NCI-H1694 treated with DMSO at 0.1 percent for 48 hours (cell line): ENCODE results near the gene MYRIP.
"Not testable (repeated sequence)": the region's sequence is repeated elsewhere in the genome, so short reads cannot be mapped to it uniquely, and the experiment has no call there.

Experiments
- DNase-seq: peaks from one replicate; lab custom pipeline; 2025; lab: John Stamatoyannopoulos, UW

Gene MYRIP

DNA sequence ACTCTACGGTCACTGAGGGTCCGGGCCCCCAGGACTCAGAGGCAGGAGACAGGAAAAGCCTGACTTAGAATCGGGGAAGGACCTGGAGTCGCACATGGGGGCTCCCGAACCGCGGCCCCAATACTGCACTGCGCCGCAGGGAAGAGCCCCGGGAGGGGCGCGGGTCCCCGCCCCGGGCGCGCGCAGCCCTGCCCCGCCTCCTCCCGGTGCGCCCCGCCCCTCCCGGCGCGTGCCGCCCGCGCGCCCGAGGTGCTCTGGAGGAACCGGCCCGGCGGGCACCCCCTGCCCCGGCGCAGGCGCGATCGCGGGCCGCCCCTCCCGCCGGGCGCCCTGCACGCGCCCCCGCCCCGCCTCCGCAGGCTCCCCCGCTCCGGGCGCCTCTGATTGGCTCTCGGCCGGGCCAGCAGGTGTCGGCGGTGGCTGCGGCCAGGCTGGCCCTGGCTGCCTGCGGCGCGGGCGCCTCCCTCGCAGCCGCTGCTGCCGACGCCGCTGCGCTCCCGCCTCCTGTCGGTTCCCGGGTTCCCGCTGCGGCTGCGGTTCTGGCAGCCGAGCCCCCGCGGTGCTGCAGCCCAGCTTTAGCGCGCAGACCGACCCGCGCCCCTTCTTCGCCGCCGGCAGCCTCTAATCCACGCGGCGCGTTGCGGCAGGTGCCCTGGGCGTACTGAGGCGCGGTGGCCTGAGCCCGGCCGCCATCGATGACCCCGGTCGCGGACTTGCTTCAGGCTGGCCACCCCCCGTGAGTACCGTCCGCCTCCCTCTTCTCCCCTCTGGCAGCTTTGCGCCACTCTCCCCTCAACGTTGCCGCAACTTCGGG is at the start of gene MYRIP:
TSS of gene MYRIP (plus strand) at position 429 of the 814 bp plus-strand sequence. CDS start 91,208 bp downstream, outside the sequence.
- DNase-seq, result no peak

DNA sequence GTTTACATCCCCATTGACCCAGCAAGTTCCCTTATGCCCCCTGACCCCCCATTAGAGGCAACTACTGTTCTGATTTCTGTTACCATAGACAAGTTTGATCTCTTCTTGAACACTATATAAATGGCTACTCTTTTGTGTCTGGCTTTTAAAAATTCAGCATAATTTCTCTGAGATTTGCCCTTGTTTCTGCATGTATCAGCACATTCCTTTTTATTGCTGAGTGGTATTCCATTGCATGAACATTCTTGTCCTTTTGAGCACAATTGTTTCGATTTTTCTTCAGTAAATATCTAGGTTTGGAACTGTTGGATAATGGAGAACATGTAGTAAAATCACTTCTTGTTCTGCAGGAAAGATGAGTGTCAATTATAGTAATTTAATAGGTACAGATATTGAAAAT is 49.1 kb upstream of the MYRIP start:
- DNase-seq, result no peak

DNA sequence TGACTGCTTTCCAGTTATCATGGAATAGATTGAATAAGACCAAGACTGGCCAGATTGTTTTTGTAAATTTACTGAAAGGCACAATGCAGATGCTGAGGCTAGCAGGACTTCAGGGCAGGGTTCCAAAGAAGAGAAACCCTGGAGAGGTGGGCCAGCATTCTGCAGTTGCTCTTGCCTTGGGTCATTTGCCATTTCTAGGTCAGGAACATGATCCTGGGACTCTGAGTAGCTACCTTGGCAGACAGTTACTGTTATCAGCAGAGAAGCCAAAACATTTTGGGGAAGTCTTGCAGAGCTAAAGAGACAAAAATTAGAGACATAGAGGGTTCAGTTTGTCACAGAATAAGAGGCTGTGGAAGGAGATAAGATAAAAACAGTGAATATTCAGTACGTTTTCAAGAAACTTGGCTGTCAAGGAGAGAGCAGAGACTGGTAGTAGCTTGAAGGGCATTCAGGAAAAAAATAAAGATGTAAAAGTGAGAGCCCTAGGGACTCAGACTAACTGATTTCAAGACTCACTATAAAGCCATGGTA is 46.8 kb upstream of the MYRIP start:
- no peak for DNase-seq

DNA sequence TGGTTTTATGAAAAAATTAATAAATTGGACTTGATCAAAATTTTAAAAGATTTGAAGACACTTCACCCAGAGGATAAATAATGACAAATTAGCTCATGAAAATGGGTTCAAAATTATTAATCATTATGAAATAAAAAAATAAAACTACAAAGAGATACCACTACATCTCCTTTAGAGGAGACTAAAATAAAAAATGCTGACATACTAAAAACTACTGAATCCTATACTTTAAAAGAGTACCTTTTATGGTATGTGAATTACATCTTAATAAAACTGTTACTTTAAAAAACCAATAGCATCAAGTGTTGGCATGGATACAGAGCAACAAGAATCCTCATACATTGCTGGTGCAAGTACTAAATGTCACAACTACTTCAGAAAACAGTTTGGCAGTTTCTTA is 46.0 kb upstream of the MYRIP start:
- DNase-seq, result no peak

DNA sequence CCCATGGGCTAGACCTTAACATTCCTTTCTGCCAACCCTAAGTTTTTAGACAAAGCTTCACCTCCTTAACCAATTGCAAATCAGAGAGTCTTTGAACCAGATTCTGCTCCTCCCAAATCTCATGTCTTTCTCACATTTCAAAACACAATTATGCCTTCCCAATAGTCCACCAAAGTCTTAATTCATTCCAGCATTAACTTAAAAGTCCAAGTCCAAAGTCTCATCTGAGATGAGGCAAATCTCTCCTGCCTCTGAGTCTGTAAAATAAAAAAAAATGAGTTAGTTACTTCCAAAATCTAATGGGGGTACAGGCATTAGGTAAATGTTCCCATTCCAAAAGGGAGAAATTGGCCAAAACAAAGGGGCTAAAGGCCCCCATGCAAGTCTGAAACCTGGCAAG is 43.8 kb upstream of the MYRIP start:
- no peak for DNase-seq

DNA sequence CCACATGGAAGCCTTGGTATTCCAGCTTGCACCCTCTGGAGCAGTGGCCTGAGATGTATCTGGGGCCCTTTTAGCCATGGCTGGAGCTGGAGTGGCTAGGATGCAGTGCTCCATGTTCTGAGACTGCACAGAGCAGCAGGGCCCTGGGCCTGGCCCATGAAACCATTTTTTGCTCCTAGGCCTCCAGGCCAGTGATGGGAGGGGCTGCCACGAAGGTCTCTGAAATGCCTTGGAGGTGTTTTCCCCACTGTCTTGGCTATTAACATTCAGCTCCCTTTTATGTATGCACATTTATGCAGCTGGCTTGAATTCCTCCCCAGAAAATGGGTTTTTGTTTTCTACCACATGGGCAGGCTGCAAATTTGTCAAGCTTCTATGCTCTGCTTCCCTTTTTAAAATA is 43.0 kb upstream of the MYRIP start:
- no peak for DNase-seq

DNA sequence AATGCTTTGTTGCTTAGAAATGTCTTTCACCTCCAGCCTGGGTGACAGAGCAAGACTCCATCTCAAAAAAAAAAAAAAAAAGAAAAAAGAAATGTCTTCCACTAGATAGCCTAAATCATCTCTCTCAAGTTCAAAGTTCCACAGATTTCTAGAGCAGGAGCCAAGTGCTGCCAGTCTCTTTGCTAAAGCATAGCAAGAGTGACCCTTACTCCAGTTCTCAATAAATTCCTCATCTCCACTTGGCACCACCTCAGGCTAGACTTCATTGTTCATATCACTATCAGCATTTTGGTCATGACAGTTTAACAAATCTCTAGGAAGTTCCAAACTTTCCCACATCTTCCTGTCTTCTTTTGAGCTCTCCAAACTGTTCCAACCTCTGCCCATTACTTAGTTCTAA is 42.5 kb upstream of the MYRIP start:
- not testable (repeated sequence) for DNase-seq

DNA sequence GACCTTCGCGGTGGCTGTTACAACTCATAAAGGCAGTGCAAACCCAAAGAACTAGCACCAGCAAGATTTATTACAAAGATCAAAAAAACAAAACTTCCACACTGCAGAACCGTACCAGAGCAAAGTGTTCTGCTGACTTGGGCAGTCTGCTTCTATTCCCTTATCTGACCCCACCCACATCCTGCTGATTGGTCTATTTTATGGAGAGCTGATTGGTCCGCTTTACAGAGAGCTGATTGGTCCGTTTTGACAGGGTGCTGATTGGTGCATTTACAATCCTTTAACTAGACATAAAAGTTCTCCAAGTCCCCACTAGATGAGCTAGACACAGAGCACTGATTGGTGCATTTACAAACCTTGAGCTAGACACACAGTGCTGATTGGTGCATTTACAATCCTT is 31.2 kb upstream of the MYRIP start:
- not testable (repeated sequence) for DNase-seq

DNA sequence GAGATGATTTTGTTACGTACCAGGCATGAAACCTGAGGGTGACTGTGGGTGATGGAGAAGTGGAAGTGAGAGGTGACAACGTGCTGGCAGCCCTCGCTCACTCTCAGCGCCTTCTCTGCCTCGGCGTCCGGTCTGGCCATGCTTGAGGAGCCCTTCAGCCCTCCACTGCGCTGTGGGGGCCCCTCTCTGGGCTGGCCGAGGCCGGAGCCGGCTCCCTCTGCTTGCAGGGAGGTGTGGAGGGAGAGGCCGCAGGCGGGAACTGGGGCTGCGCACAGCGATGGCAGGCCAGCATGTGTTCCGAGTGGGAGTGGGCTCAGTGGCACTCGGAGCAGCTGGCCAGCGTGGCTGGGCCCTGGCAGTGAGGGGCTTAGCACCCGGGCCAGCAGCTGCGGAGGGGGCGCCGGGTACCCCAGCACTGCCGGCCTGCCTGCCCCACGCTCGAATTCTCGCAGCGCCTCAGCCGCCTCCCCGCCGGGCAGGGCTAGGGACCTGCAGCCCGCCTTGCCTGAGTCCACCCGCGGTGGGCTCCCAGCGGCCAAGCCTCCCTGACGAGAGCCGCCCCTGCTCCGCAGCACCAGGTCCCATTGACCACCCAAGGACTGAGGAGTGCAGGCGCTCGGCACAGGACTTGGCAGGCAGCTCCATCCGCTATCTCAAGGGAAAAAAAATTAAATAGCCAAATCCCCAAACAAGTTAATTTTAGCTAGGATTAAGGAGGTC is 29.7 kb upstream of the MYRIP start:
- no peak for DNase-seq

DNA sequence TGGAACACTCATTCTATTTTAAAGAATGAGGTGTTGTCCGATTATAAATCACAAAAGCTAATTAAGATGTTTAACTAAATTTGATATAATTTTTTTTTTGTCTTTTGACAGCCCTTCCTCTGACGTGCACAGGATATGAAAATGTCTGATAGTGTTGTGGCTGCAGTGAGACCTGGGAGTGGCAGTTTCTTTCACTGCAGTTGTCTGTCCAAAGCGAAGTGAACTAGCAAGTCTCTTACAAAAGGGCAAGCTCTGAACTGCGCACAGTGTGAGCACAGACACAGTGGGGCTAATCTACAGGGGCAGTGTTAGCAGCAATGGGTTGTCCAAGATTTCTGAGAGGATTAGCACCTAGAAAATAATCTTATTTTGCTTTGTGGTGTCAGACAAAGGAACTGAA is 29.1 kb upstream of the MYRIP start:
- no peak for DNase-seq

DNA sequence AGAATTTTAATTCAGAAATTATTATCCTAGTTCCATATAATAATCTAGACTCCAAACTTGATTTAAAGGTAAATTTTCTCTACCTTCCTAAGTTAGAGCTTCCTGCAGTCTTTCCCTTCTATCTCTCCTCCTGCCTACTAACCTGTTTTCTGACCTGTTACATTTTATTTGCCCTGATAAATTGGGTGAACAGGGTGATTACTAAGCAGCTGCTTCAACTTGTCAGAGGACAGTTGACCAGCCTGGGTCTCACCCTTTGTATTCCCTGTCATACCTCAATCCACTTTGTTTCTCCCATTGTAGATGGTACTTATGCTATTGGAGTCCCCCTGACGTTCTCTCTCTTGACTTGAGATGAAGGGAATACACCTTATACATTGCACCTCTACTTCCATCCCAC is 28.4 kb upstream of the MYRIP start:
- no peak for DNase-seq

DNA sequence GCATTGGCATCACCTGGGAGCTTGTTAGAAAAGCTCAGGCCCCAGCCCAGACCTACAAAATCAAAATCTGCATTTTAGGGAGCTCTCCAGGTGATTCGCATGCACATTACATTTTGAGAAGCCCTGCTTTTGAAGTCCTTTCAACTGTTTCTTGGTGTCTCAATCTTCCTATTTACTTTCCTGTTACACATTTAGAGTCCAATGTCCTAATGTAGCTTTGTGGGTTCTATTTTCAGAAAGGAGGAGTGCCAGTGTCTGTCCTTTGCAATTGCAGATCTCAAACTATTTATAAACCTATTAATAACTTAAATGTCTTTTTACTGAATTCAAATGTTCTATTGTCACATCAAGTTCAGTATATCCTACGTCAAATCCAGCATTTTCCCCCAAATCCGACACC is 27.8 kb upstream of the MYRIP start:
- no peak for DNase-seq

DNA sequence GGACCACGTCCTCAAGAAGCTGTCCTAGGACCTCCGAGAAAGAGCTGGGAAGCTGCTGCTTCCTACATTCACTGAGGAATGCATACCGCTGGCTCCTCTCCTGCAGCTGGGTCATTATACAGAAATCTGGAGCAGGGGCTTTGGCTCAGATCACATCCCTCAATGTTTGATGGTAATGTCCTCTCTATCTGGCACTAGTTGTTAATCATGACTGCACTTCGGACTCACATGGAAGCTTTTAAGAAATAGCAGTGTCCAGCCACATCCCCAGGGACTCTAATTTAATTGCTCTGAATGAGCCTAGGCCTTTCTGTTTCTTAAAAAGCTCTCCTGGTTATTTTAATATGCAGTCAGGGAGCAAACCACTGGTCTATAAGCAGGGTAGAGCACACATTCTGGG is 25.7 kb upstream of the MYRIP start:
- no peak for DNase-seq

DNA sequence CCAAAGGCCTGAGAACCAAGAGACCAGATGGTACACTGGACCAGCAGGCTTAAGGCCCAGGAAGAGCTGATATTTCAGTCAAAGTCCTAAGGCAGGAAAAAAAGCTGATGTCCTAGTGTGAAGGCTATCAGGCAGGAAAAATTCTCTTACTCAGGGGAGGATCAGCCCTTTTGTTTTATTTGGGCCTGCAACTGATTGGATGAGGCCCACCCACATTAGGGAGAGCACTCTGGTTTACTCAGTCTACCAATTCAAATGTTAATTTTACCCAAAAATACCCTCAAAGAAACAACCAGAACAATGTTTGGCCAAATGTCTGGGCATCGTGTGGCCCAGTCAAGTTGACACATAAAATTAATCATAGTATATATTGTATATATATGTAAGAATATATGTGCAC is 24.5 kb upstream of the MYRIP start:
- DNase-seq, result no peak

DNA sequence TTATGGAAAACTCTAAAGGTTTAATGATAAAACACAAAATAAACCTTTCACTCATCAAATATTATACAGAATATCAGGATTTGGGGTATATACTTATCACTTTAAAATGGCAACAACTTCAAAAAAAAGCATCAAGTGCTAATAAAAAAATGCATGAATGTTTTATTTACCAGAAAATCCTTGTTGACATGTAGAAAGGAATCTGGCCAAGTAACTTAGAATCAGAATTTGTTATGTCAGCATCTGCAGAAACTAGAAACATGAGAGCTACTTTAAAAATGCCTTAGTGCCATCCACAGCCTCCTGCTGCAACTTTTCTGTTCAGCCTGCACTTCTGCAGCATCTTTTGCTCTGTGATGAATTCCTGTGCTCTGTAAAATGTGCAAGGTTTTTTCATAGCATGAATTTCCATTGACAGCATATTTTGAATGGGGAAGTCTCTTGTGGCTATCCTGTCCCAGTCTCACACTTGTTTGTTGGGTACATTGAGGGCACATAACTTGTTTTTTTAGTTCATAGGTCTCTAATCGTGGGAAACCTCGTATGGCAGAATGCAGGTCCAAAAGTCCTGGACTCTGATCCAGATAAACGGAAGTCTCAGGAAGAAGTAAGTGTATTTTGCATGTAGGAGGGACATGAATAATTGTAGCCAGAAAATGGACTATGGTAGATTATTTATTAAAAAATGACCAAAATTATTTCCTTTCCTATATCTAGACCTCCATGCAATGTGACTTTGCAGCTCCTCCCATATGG is 21.1 kb upstream of the MYRIP start:
- DNase-seq, result no peak

DNA sequence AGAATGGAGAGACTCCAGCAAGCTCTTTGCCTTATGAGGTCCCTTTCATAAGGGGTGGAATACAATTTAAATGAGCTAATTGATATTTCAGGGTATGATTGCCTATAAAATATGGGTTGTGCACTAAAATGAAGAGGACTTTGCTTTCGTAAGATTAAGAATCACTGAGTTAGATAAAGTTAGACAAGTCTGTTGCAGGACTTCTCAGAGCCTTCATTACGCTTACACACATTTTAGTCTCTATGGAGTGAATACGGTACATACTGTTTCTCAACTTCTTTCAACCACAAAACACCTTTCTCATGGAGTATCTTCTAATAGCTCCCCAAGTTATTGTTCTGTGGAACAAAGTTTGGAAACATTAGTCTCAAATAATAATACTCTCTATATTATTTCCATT is 17.8 kb upstream of the MYRIP start:
- no peak for DNase-seq

DNA sequence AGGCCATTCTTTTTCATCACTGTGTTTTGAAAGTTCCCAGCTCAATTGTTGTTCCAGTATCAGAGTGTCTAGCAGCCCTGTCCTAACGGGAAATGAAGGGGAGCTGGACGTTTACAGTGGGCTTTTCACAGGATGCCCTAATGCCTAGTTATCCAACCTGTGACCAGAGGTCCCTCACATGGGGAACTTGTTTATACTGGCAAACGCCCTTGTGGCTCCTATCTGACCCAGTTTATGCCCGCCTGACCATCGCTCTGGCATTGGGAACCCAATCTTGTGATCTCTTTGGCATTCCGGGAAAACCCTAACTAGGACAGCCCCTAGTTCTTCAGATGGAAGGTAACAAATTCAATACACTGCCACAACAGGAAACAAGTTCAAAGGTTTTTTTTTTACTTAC is 14.5 kb upstream of the MYRIP start:
- no peak for DNase-seq

DNA sequence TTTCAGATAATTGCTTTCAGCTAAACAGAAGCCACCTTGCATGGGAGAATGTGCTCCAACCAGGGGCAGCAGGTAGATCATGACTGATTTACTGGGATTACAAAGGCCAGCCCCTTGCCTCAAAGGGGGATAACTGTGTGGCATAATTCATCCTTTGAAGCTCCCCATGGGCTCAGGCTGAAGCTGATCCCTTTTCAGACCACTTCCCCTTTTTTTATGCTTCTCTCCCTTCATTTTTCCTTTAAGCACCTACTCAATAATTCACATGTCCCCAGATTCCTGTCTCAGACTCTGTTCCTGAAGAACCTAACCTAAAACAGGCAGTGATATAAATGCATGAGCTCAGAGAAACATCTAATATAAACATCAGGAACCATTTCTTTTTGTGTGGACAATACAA is 8.2 kb upstream of the MYRIP start:
- DNase-seq, result no peak

DNA sequence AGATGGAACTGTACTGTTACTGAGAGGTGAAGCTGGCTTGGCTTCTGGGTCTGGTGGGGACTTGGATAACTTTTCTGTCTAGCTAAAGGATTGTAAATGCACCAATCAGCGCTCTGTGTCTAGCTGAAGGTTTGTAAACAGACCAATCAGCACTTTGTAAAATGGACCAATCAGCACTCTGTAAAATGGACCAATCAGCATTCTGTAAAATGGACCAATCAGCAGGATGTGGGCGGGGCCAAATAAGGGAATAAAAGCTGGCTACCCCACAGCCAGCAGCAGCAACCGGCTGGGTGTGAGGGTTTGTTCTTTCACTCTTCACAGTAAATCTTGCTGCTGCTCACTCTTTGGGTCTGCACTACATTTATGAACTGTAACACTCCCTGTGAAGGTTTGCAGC is 6.9 kb upstream of the MYRIP start:
- not testable (repeated sequence) for DNase-seq

DNA sequence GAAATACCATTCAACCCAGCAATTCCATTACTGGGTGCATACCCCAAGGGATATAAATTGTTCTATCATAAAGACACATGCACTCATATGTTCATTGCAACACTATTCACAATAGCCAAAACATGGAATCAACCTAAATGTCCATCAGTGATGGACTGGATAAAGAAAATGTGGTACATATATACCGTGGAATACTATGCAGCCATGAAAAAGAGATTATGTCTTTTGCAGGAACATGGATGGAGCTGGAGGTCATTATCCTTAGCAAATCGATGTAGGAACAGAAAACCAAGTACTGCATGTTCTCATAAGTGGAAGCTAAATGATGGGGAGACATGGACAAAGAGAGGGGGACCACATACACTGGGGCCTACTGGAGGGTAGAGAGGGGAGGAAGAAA is 5.5 kb upstream of the MYRIP start:
- no peak for DNase-seq

DNA sequence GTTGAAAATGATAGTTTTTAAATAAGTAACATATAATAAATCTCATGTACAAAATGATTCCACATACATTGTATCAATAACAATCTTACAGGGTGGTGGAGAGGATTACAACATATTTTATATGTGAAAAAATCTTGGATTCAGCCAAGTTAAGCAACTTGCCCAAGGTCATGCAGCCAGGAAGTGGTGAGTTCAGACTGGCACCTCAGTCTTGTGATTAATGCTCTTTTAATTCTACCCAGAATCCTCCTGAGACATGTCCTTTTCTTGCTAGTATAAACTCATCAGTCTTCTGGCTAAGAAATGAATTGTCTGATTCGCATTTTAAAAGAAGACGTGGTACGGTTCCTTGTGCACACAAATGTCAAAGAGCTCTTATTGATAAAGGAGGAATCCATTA is 4.5 kb upstream of the MYRIP start:
- no peak for DNase-seq

DNA sequence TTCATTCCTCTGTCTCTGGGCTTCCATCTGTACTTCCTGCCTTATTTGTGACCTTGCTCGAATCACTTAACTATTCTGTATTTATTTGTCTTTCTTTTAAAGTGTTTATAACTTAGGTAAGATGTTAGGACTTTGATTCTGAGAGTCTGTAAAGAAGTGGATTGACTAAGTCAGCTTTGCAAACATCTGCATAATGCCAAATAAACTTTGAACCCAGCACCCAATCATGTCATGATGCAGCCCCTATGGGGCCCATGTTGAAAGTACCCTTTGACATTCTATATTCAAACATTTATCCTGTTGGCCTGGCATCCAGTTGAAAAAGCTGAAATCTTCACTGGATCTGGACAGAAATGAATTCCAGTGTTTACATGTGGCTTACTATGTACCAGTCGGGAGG is 3.8 kb upstream of the MYRIP start:
- no peak for DNase-seq

DNA sequence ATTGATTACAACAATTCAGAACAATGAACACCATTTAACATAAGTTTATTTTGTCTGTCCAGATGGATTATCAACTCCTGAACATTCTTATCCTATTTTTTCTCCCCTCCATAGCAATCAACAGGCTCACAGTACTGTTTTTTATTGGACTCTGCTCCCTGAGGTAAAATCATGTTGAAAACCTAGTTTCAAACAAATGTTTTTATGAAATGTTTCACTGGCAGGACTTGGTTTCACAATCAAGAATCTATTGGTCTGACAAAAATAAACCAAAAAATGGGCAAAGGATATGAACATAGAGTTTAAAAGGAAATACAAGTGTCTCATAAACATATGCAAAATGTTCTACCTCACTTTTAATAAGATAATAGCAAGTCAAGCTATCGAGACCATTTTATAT is 2.6 kb upstream of the MYRIP start:
- DNase-seq, result no peak
